ENCODE measurements around the gene ASH1L.
A peak's percentile ranks its signal among the peaks of the same experiment; 100 is the strongest.
"Not testable (repeated sequence)": the region's sequence is repeated elsewhere in the genome, so short reads cannot be mapped to it uniquely, and the experiment has no call there.

Gene ASH1L

DNA sequence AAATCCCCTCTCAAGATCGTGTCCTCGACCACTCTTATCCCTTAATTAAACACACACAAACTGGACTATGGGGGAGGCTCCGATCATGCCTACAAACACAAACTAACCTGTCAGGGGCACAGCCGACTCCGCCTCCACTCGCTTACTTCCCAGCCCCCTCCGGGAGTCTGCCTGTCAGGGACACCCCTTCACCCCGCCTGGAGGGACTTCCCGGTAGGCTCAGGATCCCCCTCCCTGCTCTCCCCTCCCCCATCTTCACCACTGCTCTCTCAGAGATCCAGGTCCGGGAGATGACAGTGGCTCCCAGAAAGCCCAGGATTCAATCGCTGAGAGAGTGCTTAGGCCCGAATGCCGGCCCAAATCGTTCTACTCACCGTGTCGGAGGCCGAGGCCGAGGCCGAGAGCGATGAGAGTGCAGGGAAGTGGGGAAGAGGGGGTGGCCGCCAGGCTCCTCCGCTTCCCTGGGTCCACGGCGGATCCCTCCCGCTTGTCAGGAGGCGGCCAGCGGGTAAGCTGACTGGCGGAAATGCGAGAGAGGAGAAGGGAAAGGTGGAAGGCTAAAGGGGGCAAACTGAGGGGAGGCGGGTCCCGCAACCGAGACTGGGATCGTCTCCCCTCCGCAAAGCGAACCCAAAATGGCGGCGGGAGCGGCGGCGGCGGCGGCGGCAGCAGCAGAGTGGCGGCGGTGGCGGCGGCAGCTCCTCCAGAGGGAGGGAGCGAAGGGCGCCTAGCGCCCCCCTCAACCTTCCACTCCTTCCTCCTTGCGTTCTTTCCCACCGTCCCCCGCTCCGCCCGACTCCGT lies 623 bp downstream of the ASH1L start:
- peak; percentile 72 to 76 for DNase-seq

DNA sequence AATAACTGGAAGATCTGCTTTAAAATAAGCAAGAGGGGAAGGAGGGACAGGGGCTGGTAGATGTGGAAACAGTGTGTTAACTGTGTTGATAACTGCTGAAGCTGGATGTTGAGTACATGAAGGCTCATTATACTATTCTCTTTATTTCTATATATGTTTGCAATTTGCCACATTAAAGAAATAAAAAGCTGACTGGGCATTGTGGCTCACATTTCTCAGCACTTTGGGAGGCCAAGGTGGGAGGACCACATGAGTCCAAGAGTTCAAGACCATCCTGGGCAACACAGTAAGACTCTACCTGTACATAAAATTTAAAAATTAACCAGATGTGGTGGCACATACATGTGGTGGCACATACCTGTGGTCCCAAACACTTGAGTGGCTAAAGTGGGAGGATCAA lies 6.7 kb downstream of the ASH1L start:
- peak in 1 of 2 experiments; percentile 8 for DNase-seq

DNA sequence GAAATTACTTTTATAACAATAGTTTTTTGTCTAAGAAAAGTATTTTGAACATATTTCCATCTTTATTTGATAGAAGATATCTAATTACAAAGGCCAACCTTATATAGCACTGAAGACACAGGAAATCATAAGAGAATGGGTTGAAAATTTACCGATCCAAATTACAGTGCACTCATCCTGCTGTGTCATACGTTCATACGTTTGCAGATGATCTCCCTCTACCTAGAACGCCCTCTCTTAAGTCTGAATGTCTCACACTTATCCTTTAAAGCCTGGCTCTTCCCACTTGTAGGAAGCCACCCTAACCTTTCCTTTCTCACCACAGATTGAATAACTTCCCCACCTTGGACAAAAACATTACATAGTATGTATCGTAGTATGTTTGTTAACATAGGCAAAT lies 9.3 kb downstream of the ASH1L start:
- no peak for DNase-seq

DNA sequence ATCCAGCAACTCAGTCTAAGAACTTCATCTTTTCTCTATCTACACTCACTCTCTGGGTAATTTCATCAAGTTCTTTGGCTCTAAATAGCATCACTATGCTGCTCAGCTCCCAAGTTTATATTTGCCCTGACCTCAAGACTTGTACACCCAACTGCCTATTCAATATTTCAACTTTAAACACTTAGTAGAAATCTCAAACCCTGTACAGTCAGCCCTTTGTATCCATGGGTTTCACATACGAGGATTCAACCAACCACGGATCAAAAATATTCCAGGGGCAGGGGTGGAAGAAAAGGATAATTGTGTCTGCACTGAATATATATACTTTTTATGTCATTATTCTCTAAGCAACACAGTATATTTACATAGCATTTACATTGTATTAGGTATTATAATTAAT lies 13.9 kb downstream of the ASH1L start:
- DNase-seq = no peak

DNA sequence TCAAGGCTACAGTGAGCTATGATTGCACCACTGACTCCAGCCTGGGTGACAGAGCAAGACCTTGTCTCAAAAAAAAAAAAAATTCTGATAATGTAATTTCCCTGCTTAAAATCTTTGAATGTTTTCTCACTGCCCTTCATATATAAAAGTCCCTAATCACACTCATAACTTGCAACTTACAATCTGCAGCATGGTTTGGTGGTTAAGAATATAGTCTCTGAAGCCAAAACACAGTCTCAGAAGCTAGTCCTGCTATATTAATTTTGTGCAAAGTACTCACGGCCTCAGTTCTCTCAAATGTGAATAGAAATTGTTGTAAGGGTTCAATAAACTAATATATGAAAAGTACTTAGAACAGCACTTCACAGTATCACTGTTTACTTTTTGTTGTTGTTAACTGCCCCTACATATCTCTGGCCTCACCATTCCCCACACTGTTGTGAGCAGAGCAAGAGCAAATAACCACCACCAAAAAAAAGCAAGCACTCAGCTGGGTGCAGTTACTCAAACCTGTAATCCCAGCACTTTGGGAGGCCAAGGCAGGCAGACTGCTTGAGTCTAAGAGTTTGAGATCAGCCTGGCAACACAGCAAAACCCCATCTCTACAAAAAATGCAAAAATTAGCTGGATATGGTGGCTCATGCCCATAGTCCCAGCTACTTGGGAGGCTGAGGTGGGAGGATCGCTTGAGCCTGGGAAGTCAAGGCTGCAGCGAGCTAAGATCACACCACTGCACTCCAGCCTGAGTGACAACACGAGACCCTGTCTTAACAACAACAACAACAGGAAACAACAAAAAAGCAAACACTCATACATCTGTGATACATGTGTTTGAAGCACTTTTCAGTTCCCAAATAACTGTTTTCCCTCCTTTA lies 22.4 kb downstream of the ASH1L start:
- no peak for DNase-seq

DNA sequence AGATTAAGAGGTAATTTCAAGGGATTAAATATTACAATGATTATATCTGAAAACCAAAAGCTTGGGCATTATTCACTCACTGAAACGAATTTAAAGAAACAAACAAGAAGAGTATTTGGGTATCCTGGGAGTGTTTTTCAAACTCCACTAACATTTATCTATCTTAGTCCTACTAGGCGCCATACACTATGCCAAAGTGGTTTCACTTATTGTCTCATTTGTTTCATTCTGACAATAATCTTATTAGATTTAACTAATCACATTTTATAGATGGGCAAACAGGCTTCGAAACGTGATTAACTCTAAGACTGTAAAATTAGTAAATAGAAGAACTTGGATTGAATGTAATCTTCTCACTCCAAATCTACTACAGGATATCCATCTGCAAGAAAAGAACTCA lies 25.4 kb downstream of the ASH1L start:
- DNase-seq = no peak

DNA sequence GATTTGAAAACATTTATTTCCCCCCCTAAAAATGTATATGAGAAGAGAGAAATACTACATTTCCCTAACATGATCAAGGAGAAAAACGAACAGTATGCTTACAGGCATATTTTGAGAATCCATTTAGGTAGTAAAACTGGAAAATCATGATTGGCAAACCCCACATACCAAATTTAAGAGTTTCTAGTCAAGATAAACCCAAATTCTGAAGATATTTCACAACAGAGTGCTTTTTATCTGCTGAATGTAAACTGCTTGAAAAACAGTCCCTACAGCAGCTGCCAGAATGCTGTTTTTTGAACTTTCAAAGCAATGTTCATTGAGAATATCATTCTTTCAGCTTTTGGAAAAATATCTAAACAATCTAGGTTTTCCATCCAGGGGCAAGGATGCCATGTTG lies 31.0 kb downstream of the ASH1L start:
- no peak for DNase-seq

DNA sequence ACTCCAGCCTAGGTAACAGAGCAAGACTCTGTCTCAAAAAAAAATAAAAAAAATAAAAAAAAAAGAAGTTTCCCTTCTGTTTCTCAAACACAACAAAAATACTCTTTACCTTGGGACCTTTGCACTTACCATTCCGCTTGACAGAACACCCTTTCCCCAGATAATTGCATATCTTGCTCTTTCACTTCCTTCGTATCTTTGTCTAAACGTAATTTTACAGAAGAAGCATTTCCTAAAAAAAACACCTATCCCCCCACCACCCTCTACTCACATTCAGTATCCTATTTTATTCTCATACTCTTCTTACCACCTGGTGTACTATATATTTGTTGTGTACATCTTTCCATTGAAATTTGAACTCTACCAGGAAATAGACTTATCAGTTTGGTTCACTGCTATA lies 32.7 kb downstream of the ASH1L start:
- DNase-seq = no peak

DNA sequence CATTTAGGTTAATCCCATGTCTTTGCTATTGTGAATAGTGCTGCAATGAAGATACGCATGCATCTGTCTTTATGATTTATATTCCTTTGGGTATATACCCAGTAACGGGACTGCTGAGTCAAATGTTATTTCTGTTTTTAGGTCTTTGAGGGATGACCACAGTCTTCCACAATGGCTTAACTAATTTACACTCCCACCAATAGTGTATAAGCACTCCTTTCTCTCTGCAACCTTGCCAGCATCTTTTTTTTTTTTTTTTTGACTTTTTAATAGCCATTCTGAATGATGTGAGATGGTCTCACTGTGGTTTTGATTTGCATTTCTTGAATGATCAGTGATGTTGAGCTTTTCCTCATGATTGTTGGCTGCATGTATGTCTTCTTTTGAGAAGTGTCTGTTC lies 33.5 kb downstream of the ASH1L start:
- no peak for DNase-seq

DNA sequence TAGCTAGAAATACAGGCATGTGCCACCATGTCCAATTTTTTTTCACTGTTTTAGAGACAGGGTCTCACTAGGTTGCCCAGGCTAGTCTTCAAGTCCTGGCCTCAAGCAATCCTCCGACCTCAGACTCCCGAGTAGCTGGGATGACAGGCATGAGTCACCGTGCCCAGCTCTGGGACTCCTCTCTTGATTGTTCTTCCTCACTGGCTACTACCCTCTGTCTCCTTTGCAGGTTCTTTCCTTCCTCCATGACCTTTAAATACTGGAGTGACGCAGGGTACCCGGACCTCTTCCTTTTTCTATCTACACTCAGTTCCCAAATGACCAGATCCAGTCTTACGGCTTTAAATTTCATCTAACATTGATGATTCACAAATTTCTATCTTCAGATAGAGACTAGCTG lies 34.9 kb downstream of the ASH1L start:
- no peak for DNase-seq

DNA sequence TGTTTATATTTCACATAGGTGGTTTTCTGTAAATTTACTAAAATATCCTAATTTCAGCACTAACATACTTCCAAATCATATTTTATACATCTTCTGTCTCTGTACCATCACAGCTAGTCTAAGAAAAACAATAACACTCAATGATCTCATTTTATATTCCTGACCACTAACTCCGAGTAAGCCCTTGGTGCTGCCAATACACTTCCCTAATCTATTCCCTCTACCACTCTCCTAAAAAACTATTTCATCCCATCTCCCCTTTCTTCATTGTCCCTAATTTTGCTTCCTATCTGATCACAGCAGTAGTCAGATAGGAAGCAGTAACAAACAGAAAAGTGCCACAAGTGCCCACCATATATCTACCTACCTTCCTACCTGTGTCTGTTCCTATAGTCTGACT lies 36.2 kb downstream of the ASH1L start:
- DNase-seq = no peak

DNA sequence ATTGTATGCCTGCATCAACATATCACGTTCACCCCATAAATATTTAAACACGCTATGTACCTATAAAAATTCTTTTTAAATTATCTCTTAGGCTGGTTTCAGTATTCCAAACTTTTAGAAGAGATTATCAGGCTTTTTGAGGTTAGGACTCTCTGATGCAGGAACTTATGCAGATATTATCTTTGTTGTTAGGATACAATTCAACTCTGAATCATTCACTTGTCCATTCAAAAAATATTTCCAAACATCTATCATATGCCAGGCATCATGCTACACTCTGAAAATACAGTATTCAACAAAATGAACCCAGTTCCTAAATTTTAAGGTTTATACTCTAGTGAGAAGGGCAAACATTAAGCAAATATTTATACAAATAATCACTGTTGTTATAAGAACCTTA lies 40.5 kb downstream of the ASH1L start:
- DNase-seq = no peak

DNA sequence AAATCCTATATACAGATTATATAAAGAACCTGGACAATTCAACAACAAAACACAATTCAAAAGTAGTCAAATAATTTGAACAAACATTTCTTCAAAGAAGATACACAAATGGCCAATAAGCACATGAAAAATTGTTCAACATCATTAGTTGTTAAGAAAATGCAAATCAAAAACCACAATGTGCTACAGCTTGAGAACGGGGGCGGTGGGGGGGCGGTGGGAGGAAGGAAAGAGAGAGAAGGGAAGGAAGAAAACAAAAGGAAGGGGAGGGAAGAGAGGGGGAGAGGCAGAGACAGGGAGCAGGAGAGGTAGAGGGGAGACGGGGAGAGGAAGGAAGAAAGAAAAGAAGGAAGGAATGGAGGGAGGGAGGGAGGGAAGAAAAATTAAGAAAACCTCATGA lies 44.1 kb downstream of the ASH1L start:
- no peak for DNase-seq

DNA sequence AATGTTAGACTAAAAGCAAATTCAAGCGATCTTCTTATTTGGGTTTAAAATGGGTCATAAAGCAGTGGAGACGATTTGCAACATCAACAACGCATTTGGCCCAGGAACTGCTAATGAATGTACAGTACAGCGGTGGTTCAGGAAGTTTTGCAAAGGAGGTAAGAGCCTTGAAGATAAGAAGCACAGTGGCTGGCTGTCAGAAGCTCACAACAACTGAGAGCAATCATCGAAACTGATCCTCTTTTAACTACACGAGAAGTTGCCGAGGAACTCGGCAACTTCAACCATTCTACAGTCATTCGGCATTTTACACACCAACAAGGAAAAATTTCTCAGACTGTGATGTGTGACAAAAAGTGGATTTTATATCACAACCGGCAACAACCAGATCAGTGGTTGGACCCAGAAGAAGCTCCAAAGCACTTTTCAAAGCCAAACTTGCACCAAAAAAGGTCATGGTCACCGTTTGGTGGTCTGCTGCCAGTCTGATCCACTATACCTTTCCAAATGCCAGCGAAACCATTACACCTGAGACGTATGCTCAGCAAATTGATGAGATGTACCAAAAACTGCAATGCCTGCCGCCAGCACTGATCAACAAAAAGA lies 47.9 kb downstream of the ASH1L start:
- DNase-seq = no peak

DNA sequence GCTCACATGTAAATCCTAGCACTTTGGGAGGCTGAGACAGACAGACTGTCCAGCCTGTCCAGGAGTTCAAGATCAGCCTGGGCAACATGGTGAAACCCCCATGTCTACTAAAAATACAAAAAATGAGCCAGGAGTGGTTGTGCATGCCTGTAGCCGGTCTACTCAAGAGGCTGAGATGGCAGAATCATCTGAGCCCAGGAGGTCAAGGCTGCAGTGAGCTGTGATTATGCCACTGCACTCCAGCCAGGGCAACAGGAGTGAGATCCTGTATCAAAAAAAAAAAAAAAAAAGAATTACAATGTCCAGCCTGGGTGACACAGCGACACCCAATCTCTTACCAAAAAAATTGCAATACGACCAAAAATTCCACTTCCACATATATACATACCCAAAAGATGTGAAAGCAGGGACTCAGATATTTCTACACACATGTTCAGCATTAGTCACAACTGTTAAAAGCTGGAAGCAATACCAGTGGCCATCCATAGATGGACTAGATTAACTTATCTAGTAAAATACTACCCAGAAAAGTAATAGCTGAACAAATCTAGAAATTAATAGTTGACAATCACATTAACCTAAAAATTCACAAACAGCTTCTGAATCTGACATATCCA lies 49.2 kb downstream of the ASH1L start:
- DNase-seq = no peak

DNA sequence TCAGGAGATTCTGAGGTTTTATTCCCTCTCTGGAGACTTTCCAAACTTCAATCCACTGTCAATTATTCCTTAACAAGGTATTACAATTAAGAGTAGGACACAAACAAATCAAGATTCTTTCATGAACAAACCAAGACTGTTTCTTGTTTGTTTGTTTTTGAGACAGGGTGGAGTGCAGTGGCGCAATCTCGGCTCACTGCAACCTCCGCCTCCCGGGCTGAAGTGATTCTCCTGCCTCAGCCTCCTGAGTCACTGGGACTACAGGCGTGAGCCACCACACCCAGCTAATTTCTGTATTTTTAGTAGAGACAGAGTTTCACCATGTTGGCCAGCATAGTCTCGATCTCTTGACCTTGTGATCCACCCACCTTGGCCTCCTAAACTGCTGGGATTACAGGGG lies 51.2 kb downstream of the ASH1L start:
- DNase-seq = not testable (repeated sequence)

DNA sequence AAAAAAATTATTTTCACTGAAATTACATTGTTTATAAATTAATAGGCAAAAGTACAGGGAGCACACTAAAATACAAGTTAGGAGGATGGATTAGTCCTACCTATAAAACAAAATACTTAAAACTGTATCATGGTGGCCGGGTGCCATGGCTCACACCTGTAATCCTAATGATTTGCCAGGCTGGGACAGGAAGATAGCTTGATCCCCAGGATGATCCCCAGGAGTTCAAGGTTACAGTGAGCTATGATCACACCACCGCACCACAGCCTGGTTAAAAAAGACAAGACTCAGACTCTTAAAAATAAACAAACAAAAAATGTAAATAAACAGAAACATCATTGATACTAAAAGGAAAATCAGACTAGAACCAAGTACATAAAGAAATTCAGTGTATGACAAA lies 53.5 kb downstream of the ASH1L start:
- DNase-seq = no peak

DNA sequence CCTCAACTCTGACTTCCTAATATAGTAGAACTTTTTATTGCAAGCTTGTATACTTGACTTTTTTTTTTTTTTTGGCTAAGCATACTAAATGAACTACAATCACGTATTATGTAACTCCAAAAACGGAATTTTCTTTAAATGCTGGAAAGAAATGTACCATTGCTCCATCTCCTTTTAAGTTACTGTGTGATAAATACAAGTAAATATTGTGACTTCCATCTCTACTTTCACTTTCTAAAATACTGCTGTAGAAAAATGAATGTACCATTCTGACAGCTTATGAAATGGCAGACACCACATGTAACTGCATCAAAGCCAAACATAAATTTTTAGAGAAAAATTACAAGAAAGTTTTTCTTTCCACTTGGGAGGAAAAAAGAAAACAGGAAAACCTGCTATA lies 54.7 kb downstream of the ASH1L start:
- no peak for DNase-seq

DNA sequence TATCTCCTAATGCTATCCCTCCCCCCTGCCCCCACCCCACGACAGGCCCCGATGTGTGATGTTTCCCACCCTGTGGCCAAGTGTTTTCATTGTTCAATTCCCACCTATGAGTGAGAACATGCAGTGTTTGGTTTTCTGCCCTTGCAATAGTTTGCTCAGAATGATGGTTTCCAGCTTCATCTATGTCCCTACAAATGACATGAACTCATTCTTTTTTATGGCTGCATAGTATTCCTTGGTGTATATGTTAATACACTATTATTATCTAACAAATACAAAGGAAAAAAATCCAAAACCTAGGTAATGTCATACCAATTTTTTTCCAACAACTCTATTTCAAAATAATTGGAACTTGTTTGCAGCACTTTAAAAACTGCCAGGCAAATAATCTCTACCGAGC lies 56.6 kb downstream of the ASH1L start:
- DNase-seq = not testable (repeated sequence)

DNA sequence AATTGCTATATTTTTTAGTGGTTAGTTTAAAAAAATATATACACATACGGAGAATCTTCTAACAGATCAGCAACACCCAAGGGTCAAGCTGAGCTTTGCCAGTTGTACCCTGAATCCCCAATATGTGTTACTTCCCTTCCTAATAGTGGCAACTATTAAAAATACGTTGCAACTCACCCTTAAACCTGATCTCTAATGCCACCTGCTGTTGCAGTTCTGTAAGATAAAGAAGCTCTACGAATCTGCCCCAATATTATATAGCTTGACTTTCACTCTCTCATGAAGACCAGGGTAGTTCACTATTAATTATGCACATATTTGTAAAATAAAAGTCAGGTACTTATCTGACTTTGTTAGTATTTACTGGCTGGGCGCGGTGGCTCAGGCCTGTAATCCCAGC lies 58.4 kb downstream of the ASH1L start:
- no peak for DNase-seq

DNA sequence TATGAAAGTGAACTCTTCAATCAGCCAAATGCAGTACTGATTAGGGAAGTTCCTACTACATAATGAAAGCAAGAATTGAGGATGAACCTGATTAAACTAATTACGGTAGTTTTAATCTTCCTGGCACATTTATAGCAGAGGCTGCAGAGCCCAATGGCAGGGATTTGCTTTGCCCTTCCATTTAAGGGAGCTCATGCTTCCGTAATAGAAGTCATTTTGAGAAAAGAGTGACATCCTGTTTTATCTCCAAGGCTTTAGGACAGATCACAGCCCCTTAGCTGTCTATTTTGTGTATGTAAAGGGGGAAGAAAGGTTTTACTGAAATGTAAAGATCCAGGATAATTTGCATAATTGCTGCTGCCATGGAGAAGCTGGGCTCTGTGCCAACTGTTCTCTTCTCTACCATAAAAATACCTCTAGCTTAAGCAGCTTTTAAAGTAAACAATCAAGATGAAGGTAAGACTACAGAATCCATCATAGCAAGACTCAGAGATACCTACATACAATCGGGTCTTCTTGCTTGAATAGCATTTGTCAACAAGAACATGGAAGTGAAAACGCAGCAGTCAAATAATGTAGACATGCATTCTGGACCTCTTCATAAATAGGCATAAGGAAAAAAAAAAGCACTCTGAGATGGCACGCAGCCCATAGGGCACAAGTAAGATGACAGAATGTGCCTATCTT lies 62.5 kb downstream of the ASH1L start:
- no peak for DNase-seq

DNA sequence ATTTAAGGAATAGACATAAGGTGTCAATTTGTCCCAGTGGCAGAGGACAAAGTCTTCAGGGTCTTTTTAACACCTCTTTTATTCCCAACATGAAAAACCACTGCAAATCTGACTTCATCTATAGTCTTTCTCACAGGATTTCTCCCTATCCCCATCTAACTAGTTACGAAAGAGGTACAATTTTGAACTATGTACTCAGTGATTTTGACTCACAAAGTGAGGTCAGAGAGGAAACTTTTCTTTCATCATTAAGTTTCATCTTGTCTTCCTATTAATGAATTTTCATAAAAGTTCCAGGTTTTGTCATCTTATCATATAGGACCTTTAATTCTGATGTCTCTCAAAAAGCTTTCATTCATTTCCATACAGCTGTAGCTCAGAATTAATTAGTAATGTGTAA lies 63.3 kb downstream of the ASH1L start:
- DNase-seq = no peak

DNA sequence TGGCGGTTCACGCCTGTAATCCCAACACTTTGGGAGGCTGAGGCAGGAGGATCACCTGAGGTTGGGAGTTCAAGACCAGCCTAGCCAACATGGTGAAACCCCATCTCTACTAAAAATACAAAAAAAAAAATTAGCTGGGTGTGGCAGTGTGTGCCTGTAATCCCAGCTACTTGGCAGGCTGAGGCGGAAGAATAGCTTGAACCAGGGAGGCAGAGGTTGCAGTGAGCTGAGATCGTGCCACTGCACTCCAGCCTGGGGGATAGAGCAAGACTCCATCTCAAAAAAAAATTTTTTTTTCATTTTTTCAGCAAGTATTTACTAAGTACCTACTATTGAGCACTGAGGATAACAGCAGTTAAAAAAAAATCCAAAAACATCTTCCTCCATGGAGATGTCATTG lies 69.0 kb downstream of the ASH1L start:
- DNase-seq = not testable (repeated sequence)

All from activated T-cell treated with anti-CD3 and anti-CD28 coated beads, Interleukin-2, amount 50 U/mL, for 48 hours (primary cell).